ENCODE results near the gene DEPDC7. TPM values are rescaled to one million over a fixed set of nuclear protein-coding genes. Genes with fewer than 3 reads are reported as not detected.

DEPDC7 gene
- total RNA-seq, 1 experiment from 2014 or later, result 4.4 TPM

- Mint-ChIP-seq H3K4me3 (no peak overlapping the region), H3K9me3 (no peaks in the 10 kb centered on the region), H3K36me3 (ENCODE audit: insufficient read depth in 1 of 3, low read depth in 3 of 3) (no peaks in the 10 kb centered on the region; a peak in 1 of 7 replicates), H3K27me3 (ENCODE audit: low read depth) (no peaks in the 10 kb centered on the region; the same call in 1 of the 2 replicates), H3K4me1 (peaks cover 0 to 9% of the 10 kb centered on the region in 2 experiments; a peak in 2 of 4 replicates), H3K27ac (peak overlapping the region in 1 of 3 experiments; percentile 7; a peak in 1 of 7 replicates)
- Histone ChIP-seq H3K23me2 (ENCODE audit: insufficient read length, low read depth, low read length, poor library complexity, severe bottlenecking) (no peaks in the 10 kb centered on the region), H2BK12ac (ENCODE audit: insufficient read length, low read depth, low read length) (no peak overlapping the region), H3K4ac (ENCODE audit: low read depth, low read length) (no peak overlapping the region), H4K5ac (ENCODE audit: insufficient read length, low read depth, low read length) (no peak overlapping the region), H3K79me1 (ENCODE audit: insufficient read depth, low read depth, low read length, poor library complexity, severe bottlenecking) (no peaks in the 10 kb centered on the region), H3K27me3 (ENCODE audit: insufficient read depth, low read length) (no peaks in the 10 kb centered on the region), H3K18ac (ENCODE audit: insufficient read length, low read depth, low read length) (no peak overlapping the region), H4K20me1 (ENCODE audit: control insufficient read depth, insufficient read depth, insufficient read length) (no peaks in the 10 kb centered on the region), H4K8ac (replicated peaks; ENCODE audit: insufficient read length, low read depth, low read length) (no peak overlapping the region), H2BK20ac (ENCODE audit: low read depth, low read length, poor library complexity, severe bottlenecking) (no peak overlapping the region), H2AK5ac (ENCODE audit: insufficient read length, low read length) (no peak overlapping the region), H3T11ph (ENCODE audit: low read length) (no peak overlapping the region), H3K79me2 (ENCODE audit: insufficient read depth, low read length) (no peaks in the 10 kb centered on the region), H2BK120ac (ENCODE audit: low read depth, low read length, poor library complexity, severe bottlenecking) (no peak overlapping the region), H3K14ac (ENCODE audit: insufficient read depth, low read length) (no peak overlapping the region), H4K91ac (ENCODE audit: insufficient read length, low read depth, low read length) (no peak overlapping the region), H2BK15ac (ENCODE audit: low read depth, low read length) (no peak overlapping the region), H3K56ac (ENCODE audit: insufficient read length, low read depth, low read length) (no peak overlapping the region), H3K9ac (ENCODE audit: extremely low read depth, insufficient read length, low read length) (no peak overlapping the region), H2AFZ (ENCODE audit: low read length) (no peak overlapping the region), H3K23ac (ENCODE audit: insufficient read length, low read depth, low read length) (no peak overlapping the region), H3K4me1 (ENCODE audit: insufficient read depth, low read length) (no peaks in the 10 kb centered on the region), H3K9me3 (ENCODE audit: control insufficient read depth, low read depth, low read length) (no peaks in the 10 kb centered on the region), H3K4me2 (ENCODE audit: insufficient read depth, insufficient read length, low read length) (no peak overlapping the region), H3K27ac (ENCODE audit: insufficient read length, low read depth, low read length) (no peak overlapping the region), H2BK5ac (ENCODE audit: insufficient read length, low read length) (no peak overlapping the region)
- WGBS (ENCODE audit: extremely low coverage, insufficient read length, low lambda C conversion rate), result no CpG with 5 or more reads among the region's 8 CpGs
- TF ChIP-seq CTCF (conservative IDR thresholded peaks at IDR 0.05), result no peak
- DNase-seq, result no peak
These were observed 13.7 kb upstream of the DEPDC7 start for GRCh38 chr11:33001751-33002542.

Measured in H9 (cell line).